OCI-LY7 (cell line): ENCODE data around the gene ELL2.

Experiments used
- EZH2phosphoT487 ChIP-seq: fragments of 200-600 bp; sonication (generic); IDR thresholded peaks from 2 replicates; pipeline ENCODE4 v1.6.1; 2018; ENCODE audit warnings: low read depth, borderline replicate concordance, mild to moderate bottlenecking, mixed run types, antibody characterized with exemption, low read length, moderate library complexity, mixed read lengths
- TF ChIP-seq, protein P1 (sequence below): fragments of 200-600 bp; sonication (generic); conservative IDR thresholded peaks from 2 replicates; pipeline ENCODE4 v1.5.1; 2014; ENCODE audit warnings: mild to moderate bottlenecking, antibody characterized with exemption, low read length, moderate library complexity, mixed read lengths

DNA sequence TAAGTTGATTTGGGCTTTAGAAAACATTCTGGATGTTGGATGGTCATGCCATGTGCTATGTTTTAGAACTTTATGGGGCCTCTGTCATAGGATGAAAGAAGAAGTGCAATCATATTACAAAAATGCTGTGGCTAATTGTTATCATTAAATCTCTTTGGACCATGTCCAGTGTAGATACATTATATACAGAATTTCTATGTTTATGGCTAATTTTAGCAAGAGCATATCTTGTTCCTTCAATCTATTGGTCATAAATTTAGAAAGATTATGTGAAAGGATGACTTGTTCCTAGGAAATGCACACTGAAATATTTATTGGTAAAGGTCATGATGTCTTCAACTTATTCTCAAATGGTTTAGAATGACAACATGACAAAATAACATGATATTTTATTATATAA, 42.4 kb upstream of the ELL2 start:
- TF ChIP-seq, protein P1, sequence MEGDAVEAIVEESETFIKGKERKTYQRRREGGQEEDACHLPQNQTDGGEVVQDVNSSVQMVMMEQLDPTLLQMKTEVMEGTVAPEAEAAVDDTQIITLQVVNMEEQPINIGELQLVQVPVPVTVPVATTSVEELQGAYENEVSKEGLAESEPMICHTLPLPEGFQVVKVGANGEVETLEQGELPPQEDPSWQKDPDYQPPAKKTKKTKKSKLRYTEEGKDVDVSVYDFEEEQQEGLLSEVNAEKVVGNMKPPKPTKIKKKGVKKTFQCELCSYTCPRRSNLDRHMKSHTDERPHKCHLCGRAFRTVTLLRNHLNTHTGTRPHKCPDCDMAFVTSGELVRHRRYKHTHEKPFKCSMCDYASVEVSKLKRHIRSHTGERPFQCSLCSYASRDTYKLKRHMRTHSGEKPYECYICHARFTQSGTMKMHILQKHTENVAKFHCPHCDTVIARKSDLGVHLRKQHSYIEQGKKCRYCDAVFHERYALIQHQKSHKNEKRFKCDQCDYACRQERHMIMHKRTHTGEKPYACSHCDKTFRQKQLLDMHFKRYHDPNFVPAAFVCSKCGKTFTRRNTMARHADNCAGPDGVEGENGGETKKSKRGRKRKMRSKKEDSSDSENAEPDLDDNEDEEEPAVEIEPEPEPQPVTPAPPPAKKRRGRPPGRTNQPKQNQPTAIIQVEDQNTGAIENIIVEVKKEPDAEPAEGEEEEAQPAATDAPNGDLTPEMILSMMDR = no peak
- no peak for TF ChIP-seq EZH2phosphoT487
